ENCODE measurements around the gene EHMT1.

The EHMT1 gene

DNA sequence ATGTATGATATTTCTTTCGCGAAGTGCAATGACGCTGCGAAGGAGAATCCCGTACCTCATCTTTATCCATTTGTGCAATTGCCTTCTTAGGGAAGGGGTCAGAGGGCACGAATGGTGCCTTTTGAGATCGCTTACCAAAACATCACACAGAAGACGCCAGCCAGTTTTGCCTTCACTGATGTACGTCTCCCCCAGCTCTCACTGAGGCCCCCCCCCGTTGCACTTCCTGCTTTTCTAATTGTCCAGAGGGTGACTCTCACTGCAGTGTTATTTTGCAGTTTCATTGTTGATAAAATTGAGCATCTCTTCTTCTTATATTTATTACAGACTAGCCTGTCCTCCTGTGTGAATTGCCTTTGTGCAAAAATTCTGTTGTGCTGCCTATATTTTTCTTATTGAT, 219.8 kb downstream of the EHMT1 start:
- no peak for DNase-seq (ENCODE audit: extremely low spot score)
- CTCF ChIA-PET, result no interaction called here
- no peak for TF ChIP-seq ZNF384 (IDR thresholded peaks at IDR 0.05)
- TF ChIP-seq ARNT (IDR thresholded peaks at IDR 0.05), result no peak
- TF ChIP-seq L3MBTL2 (conservative IDR thresholded peaks at IDR 0.05), result no peak
- TF ChIP-seq SP1 (IDR thresholded peaks at IDR 0.05), result no peak
- no peak for TF ChIP-seq SUZ12 (IDR thresholded peaks at IDR 0.05)
- no peak for TF ChIP-seq CTBP1 (IDR thresholded peaks at IDR 0.05; ENCODE audit: borderline replicate concordance)
- TF ChIP-seq FOXA1 (IDR thresholded peaks at IDR 0.05), result no peak
- no peak for TF ChIP-seq BHLHE40 (IDR thresholded peaks at IDR 0.05; ENCODE audit: borderline replicate concordance)
- no peak for TF ChIP-seq ELF4 (IDR thresholded peaks at IDR 0.05)
- no peak for TF ChIP-seq FOXK2 (IDR thresholded peaks at IDR 0.05)
- no peak for TF ChIP-seq LEF1 (IDR thresholded peaks at IDR 0.05; ENCODE audit: borderline replicate concordance)
- no peak for TF ChIP-seq HDGF (IDR thresholded peaks at IDR 0.05; ENCODE audit: borderline replicate concordance)
- TF ChIP-seq, protein P1, sequence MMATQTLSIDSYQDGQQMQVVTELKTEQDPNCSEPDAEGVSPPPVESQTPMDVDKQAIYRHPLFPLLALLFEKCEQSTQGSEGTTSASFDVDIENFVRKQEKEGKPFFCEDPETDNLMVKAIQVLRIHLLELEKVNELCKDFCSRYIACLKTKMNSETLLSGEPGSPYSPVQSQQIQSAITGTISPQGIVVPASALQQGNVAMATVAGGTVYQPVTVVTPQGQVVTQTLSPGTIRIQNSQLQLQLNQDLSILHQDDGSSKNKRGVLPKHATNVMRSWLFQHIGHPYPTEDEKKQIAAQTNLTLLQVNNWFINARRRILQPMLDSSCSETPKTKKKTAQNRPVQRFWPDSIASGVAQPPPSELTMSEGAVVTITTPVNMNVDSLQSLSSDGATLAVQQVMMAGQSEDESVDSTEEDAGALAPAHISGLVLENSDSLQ (IDR thresholded peaks at IDR 0.05), result no peak
- no peak for TF ChIP-seq TARDBP (IDR thresholded peaks at IDR 0.05)
- TF ChIP-seq NFRKB (IDR thresholded peaks at IDR 0.05), result no peak
- no peak for TF ChIP-seq FOXM1 (IDR thresholded peaks at IDR 0.05; ENCODE audit: borderline replicate concordance)
- POLR2A ChIA-PET, result no interaction called here

DNA sequence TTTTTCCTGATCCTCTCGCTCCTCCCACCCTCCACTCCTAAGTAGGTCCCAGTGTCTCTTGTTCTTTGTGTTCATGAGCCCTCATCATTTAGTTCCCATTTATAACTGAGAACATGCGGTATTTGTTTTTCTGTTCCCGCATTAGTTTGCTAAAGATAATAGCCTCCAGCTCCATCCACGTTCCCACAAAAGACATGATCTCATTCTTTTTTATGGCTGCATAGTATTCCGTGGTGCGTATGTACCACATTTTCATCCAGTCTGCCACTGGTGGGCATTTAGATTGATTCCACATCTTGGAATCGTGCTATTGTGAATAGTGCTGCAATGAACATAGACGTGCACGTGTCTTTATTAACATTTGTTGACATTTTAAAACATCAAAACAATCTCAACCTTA, 224.6 kb downstream of the EHMT1 start:
- no peak for DNase-seq (ENCODE audit: extremely low spot score)
- POLR2A ChIA-PET, result no interaction called here
- no peak for TF ChIP-seq BHLHE40 (IDR thresholded peaks at IDR 0.05; ENCODE audit: borderline replicate concordance)
- no peak for TF ChIP-seq ARNT (IDR thresholded peaks at IDR 0.05)
- no peak for TF ChIP-seq ZNF384 (IDR thresholded peaks at IDR 0.05)
- TF ChIP-seq TARDBP (IDR thresholded peaks at IDR 0.05), result no peak
- no peak for TF ChIP-seq LEF1 (IDR thresholded peaks at IDR 0.05; ENCODE audit: borderline replicate concordance)
- no peak for TF ChIP-seq FOXA1 (IDR thresholded peaks at IDR 0.05)
- TF ChIP-seq L3MBTL2 (conservative IDR thresholded peaks at IDR 0.05), result no peak
- no peak for TF ChIP-seq SP1 (IDR thresholded peaks at IDR 0.05)
- no peak for TF ChIP-seq SUZ12 (IDR thresholded peaks at IDR 0.05)
- no peak for TF ChIP-seq FOXM1 (IDR thresholded peaks at IDR 0.05; ENCODE audit: borderline replicate concordance)
- no peak for TF ChIP-seq CTBP1 (IDR thresholded peaks at IDR 0.05; ENCODE audit: borderline replicate concordance)
- no peak for TF ChIP-seq ELF4 (IDR thresholded peaks at IDR 0.05)
- no peak for TF ChIP-seq NFRKB (IDR thresholded peaks at IDR 0.05)
- TF ChIP-seq HDGF (IDR thresholded peaks at IDR 0.05; ENCODE audit: borderline replicate concordance), result no peak
- TF ChIP-seq FOXK2 (IDR thresholded peaks at IDR 0.05), result no peak
- TF ChIP-seq, protein P1 (IDR thresholded peaks at IDR 0.05), result no peak
- CTCF ChIA-PET, result no interaction called here

DNA sequence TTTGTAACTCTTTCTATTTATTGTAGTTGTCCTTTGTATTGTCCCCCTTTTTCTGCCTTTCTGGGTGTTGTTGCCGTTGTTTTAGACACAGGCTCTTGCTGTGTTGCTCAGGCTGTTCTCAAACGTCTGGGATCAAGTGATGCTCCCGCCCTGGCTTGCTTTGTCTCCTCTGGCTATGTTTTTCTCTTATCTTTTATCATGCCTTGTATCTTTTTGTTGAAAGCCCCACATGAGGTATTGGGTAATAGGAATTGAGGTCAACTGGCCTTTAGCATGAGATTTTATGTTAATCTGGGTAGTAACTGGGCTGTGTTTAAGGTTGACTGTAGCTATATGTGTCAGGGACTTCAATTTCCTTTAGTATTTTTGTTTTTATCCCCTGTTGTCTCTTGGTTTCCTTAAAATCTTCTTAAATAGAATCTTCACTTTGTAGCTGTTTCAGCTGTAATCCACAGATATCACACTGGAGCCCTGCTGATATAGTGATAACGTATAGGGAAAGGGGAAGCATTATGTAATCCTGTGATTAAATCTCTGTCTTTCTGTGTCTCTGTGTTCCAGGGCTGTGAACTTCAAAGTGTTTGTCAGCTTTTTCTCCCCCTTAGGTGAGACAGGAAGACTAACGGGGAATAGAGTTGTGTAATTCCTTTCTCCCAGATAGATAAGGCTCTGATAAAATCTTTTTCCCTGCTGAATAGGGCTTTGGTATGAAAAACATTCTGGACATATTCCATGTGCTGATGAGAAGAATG, 232.9 kb downstream of the EHMT1 start:
- ChIA-PET POLR2A (no interaction called here), CTCF (no interaction called here)
- TF ChIP-seq BHLHE40 (IDR thresholded peaks at IDR 0.05; ENCODE audit: borderline replicate concordance), result no peak
- TF ChIP-seq FOXK2 (IDR thresholded peaks at IDR 0.05), result no peak
- TF ChIP-seq LEF1 (IDR thresholded peaks at IDR 0.05; ENCODE audit: borderline replicate concordance), result no peak
- no peak for TF ChIP-seq NFRKB (IDR thresholded peaks at IDR 0.05)
- no peak for TF ChIP-seq SP1 (IDR thresholded peaks at IDR 0.05)
- TF ChIP-seq TARDBP (IDR thresholded peaks at IDR 0.05), result no peak
- TF ChIP-seq FOXA1 (IDR thresholded peaks at IDR 0.05), result no peak
- no peak for DNase-seq (ENCODE audit: extremely low spot score)

DNA sequence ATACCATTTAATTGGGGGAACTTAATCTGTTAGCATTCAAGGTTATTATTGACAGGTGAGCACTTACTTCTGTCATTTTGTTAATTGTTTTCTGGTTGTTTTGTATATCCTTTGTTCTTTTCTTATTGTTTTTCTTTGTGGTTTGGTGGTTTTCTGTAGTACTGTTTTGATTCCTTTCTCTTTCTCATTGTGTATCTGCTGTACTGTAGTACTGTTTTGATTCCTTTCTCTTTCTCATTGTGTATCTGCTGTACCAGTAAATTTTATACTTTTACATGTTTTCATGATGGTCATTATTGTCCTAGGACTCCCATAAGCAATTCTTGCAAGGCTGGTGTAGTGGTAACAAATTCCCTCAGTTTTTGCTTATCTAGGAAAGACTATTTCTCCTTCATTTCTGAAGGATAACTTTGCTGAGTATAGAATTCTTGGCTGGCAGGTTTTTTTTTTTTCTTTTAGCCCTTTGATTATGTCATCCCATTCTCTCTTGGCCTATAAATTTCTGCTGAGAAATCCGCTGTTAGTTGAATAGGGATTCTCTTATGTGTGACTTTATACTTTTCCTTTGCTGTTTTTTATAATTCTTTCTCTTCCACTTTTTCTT, 234.7 kb downstream of the EHMT1 start:
- no peak for TF ChIP-seq FOXK2 (IDR thresholded peaks at IDR 0.05)
- no peak for TF ChIP-seq SUZ12 (IDR thresholded peaks at IDR 0.05)
- TF ChIP-seq ZNF384 (IDR thresholded peaks at IDR 0.05), result no peak
- TF ChIP-seq L3MBTL2 (conservative IDR thresholded peaks at IDR 0.05), result no peak
- POLR2A ChIA-PET, result no interaction called here
- no peak for DNase-seq (ENCODE audit: extremely low spot score)
- CTCF ChIA-PET, result no interaction called here

DNA sequence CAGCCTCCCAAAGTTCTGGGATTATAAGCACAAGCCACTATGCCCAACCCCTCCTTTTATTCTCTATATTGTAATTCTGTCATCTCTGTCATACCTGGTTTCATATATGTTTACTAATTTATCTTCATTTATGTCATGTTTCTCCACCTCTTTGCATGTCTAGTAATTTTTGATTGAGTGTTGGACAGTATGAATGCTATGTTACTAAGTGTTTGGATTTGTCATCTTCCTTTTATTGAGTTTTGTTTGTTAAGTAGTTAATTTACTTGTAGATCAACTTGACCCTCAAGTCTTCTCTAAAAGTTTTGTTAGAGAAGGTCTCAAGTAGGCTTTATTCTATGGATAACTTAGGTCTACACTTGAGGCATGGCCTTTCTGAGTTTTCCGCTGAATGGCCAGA, 241.6 kb downstream of the EHMT1 start:
- ChIA-PET CTCF (no interaction called here), POLR2A (no interaction called here)
- TF ChIP-seq BHLHE40 (IDR thresholded peaks at IDR 0.05; ENCODE audit: borderline replicate concordance) (no peak), FOXA1 (IDR thresholded peaks at IDR 0.05) (no peak), TARDBP (IDR thresholded peaks at IDR 0.05) (no peak), FOXM1 (IDR thresholded peaks at IDR 0.05; ENCODE audit: borderline replicate concordance) (no peak), L3MBTL2 (conservative IDR thresholded peaks at IDR 0.05) (no peak), ARNT (IDR thresholded peaks at IDR 0.05) (no peak), NFRKB (IDR thresholded peaks at IDR 0.05) (no peak), FOXK2 (IDR thresholded peaks at IDR 0.05) (no peak), ZNF384 (IDR thresholded peaks at IDR 0.05) (no peak), SP1 (IDR thresholded peaks at IDR 0.05) (no peak), SUZ12 (IDR thresholded peaks at IDR 0.05) (no peak), ELF4 (IDR thresholded peaks at IDR 0.05) (no peak), HDGF (IDR thresholded peaks at IDR 0.05; ENCODE audit: borderline replicate concordance) (no peak), LEF1 (IDR thresholded peaks at IDR 0.05; ENCODE audit: borderline replicate concordance) (no peak), CTBP1 (IDR thresholded peaks at IDR 0.05; ENCODE audit: borderline replicate concordance) (no peak)
- TF ChIP-seq, protein P1 (IDR thresholded peaks at IDR 0.05), result no peak
- no peak for DNase-seq (ENCODE audit: extremely low spot score)

Measured in HEK293T (cell line).